Measurements from ENCODE around the gene P2RY8. TPM values are rescaled to one million over a fixed set of nuclear protein-coding genes. Genes with fewer than 3 reads are reported as not detected.

P2RY8 gene
- total RNA-seq, 120 experiments from 2014 or later = 0.10 to 1.3 (median 0.23) TPM; not detected in 39

Other genes with a start within 250 kb of the P2RY8 start
- 1 to 10 TPM in 99 of 120 experiments, under 1 TPM in 21; 0.29 to 8.8 (median 2.0) TPM for gene IL3RA, start 200.4 kb downstream of the P2RY8 start, total RNA-seq
- gene SLC25A6, start 145.1 kb downstream of the P2RY8 start, total RNA-seq = 100 to 1,000 TPM; 158 to 287 (median 202) TPM
- 10 to 100 TPM; 15.8 to 57.3 (median 32.2) TPM for gene ASMTL, start 84.3 kb downstream of the P2RY8 start, total RNA-seq
- 10 to 100 TPM; 16.7 to 45.7 (median 25.2) TPM for gene AKAP17A, start 54.4 kb upstream of the P2RY8 start, total RNA-seq
- 1 to 10 TPM in 26 of 120 experiments, under 1 TPM in 27, not detected in 67; 0.40 to 2.1 (median 0.99) TPM for gene ASMT, start 77.9 kb upstream of the P2RY8 start, total RNA-seq

All from dorsolateral prefrontal cortex (tissue), 118 donors.